ENCODE results near the gene EFCAB12. TPM values are rescaled to one million over a fixed set of nuclear protein-coding genes. Genes with fewer than 3 reads are reported as not detected.

EFCAB12 gene
- total and polyA plus RNA-seq, 2 donors (not counting 3 experiments of a cell fraction or from before 2014, with no cell fraction given): 0.15 to 0.49 TPM

DNA sequence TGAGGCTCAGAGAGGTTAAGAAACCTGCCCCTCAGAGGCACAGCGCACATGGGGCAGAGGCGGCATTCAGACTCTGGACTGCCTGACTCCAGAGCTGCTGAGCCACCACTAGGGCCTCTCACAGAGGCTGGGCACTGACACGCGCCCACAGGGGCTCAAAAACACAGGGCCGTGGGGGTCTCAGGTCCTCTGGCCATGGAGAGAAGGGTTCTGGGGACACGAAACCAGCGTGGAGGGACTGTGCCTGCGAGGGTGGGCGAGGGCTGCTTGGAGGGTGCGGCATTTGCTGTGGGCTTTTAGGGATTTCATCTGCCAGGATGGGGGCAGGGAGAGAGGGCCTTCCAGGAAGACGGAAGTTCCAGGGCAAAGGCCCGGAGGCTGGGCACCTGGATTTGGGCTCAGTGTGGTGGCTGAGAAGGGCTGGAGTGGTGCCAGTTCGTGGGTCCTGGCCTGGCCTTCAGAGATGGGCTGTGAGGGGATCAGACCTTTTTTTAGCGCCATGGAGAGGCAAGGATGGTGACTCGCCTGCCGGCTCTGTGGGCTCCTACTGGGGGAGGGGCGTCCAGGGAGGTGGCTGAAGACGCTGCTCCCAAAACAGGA lies 69.6 kb downstream of the EFCAB12 start:
- Histone ChIP-seq H3K9me3 (replicated peaks; ENCODE audit: control insufficient read depth, insufficient read depth, low read length) (no peaks in the 10 kb centered on the region), H3K9ac (replicated peaks; ENCODE audit: extremely low read depth, insufficient read depth, low read length) (no peak overlapping the region), H3K4me3 (replicated peaks in 1 of 3; ENCODE audit: insufficient read depth in 1 of 3, low read depth in 1 of 3, low read length in 3 of 3) (no peak overlapping the region), H3K27ac (ENCODE audit: insufficient read depth, low read depth, low read length) (no peak overlapping the region), H3K4me1 (ENCODE audit: control insufficient read depth, extremely low read depth, insufficient read depth, low read length) (no peaks in the 10 kb centered on the region), H3K79me2 (ENCODE audit: control insufficient read depth, insufficient read depth, low read length) (no peaks in the 10 kb centered on the region), H3K27me3 (ENCODE audit: control insufficient read depth in 2 of 2, insufficient read depth in 2 of 2, low read length in 2 of 2) (no peaks in the 10 kb centered on the region), H3K9me1 (replicated peaks; ENCODE audit: control insufficient read depth, extremely low read depth, insufficient read depth, low read length) (no peaks in the 10 kb centered on the region), H3K4me2 (ENCODE audit: insufficient read depth, low read length) (no peak overlapping the region), H3K36me3 (ENCODE audit: control insufficient read depth in 2 of 2, extremely low read depth in 1 of 2, insufficient read depth in 2 of 2, low read length in 2 of 2) (no peaks in the 10 kb centered on the region), H2AFZ (ENCODE audit: low read depth, low read length) (no peak overlapping the region), H4K20me1 (replicated peaks; ENCODE audit: control insufficient read depth, extremely low read depth, insufficient read depth, low read length) (no peaks in the 10 kb centered on the region)
- no peak for FAIRE-seq
- intact Hi-C loops (cut with micrococcal nuclease): no loop called here
- TF ChIP-seq GATA2 (IDR thresholded peaks at IDR 0.05; ENCODE audit: insufficient read depth, insufficient read length, low read depth, low read length): no peak
- TF ChIP-seq POLR2A (IDR thresholded peaks at IDR 0.05; ENCODE audit: low read depth, low read length): no peak
- no peak for TF ChIP-seq MAX (IDR thresholded peaks at IDR 0.05; ENCODE audit: insufficient read depth, insufficient read length)
- no peak for TF ChIP-seq FOS (IDR thresholded peaks at IDR 0.05; ENCODE audit: borderline replicate concordance, insufficient read depth, low read length)
- TF ChIP-seq CTCF (IDR thresholded peaks at IDR 0.05; ENCODE audit: extremely low read depth in 1 of 2, insufficient read depth in 1 of 2, low read depth in 1 of 2, low read length in 2 of 2): no peak
- no peak for TF ChIP-seq EZH2 (IDR thresholded peaks at IDR 0.05; ENCODE audit: borderline replicate concordance, low read depth, low read length, severe bottlenecking)
- TF ChIP-seq MYC (IDR thresholded peaks at IDR 0.05; ENCODE audit: low read depth, low read length): no peak
- dilution Hi-C loops (cut with MboI; ENCODE audit: extremely low pct_ligation_motif_present, low sequenced_read_pairs): no loop called here
- BruUV-seq (replicated peaks): no TSS peak
- ChIA-PET POLR2A (no interaction called here), CTCF (no interaction called here)
- no peak for DNase-seq (ENCODE audit: low read depth, low spot score)

Data from endothelial cell of umbilical vein (primary cell).